Kasumi-1 (cell line): ENCODE measurements around the gene POLR2L.
A peak's percentile ranks its signal among the peaks of the same experiment; 100 is the strongest.

ENCODE experiments used
- DNase-seq, 2 experiments: peaks; one replicate each; lab custom pipeline; 2025; lab: John Stamatoyannopoulos, UW

Gene POLR2L

DNA sequence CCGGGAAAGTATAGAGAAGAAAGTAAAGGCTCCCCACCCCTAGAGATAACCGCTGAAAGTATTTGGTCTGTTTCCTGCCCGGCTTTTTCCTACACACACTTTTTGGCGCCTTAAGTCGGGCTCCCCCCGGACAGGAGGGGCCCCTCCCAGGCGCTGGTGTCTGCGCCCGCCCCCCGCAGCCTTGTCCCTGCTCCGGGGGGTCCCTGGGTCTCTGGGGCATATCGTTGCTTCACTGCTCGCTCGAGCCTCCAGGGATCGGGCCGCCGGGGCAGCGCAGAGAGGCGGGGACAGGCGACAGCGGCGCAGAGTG is 15.5 kb downstream of the POLR2L start:
- peak in 1 of 2 experiments; percentile 28 for DNase-seq

DNA sequence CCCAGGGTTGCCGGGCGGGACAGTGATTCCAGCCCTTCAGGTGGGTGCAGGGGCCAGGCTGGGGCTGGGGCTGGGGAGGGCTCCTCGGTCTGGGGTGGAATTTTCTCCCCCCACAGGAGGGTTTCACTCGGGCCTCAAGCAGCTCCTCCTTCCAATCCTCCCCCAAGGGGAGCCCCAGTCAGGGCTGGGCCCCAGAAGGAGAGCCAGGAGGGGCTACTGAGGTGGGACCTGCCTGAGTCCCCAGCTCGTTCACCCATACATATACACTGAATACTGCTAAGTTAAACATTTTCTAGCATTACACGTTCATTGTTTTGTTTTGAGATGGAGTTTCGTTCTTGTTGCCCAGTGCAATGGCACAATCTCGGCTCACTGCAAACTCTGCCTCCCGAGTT is 16.1 kb downstream of the POLR2L start:
- no peak for DNase-seq

DNA sequence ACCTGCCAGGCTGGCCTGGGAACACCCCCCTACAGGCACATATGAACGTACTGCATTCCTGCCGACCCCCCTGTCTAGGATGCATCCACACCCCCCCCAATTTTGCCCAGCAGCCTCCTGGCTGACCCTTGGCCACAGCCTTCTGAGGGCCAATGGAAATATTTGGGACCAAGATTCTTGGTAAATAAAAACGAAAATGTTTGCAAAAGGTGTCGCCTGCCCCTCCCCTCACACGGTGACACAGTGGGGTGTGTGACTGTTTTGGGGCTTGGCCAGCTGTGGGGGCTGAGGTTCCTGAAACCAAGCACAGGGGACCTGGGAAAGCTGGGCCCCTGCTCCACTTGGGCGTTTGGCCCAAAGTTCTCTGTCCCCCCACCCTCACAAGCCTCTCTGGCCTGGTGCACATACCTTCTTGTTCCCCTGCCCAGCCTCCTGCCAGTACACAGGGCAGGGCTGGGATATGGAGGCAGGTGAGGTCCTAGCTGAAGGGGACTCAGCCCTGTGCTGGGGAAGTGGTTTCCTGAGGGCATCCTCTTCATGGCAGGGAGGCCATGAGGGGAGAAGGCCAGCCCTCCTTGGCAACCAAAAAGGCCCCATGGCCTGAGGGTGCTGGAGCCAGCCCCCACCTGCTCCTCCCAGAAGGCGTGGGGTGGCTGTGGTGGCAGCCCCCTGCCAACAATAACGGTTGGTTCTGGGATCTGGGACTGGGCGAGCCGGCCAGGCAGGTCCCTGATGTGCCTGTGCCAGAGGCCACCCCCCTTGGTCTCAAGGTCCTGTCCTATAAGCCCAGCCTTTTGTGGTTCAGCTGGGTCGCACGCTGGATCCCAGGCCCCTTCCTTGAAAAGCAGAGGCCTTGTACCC is 16.7 kb downstream of the POLR2L start:
- no peak for DNase-seq

DNA sequence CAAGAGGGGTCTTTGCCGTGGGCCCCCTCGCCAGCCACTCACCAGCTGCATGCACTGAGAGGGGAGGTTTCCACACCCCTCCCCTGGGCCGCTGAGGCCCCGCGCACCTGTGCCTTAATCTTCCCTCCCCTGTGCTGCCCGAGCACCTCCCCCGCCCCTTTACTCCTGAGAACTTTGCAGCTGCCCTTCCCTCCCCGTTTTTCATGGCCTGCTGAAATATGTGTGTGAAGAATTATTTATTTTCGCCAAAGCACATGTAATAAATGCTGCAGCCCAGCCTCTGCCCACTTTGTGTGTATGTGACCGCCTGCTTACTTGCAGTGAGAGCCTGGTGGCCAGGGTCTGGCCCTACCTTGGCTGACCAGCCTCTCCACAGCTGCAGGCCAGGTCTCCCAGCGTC is 17.4 kb downstream of the POLR2L start:
- DNase-seq = no peak

DNA sequence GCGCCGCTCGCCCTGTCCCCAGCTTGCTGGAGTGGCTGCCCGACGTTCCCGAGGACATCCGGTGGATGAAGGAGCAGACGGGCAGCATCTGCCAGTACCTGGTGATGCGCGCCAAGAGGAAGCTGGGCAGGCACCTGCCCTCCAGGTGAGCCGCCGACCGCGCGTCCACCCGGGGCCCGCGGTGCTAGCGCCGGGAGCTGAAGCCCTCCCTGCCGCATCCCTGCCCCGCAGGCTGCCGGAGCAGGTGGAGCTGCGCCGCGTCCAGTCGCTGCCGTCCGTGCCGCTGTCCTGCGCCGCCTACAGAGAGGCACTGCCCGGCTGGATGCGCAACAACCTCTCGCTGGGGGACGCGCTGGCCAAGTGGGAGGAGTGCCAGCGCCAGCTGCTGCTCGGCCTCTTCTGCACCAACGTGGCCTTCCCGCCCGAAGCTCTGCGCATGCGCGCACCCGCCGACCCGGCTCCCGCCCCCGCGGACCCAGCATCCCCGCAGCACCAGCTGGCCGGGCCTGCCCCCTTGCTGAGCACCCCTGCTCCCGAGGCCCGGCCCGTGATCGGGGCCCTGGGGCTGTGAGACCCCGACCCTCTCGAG is 17.9 kb downstream of the POLR2L start:
- DNase-seq = no peak

DNA sequence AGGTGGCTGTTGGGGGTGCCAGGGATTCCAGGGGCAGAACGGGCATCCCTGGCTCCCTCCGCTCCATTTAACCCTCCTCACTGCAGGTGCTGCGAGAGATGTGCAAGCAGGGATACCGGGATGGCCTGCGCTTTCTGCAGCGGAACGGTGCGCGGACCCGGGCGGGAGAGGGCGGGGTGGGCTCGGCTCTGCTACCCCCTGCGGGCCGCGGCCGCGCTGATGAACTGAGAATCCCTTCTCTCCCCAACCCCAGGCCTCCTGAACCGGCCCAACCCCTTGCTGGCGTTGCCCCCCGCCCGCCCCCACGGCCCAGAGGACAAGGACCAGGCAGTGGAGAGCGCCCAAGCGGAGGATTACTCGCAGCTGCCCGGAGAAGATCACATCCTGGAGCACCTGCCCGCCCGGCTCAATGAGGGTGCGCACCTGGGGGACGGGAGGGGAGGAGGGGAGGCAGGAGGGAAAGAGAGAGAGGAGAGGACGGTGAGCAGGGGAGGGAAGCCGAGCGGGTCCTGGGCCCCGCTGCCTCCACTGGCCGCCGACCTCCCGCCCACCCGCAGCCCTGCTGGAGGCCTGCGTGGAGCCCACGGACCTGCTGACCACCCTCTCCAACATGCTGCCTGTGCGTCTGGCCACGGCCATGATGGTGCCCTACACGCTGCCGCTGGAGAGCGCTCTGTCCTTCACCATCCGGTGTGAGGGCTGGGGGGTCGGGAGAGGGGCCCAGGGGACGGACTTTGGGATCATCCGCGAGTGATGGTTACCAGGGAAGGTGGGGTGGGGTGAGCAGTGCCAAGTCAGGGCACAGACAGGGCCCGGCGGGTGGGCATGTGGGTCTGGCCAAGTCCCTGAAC is 18.7 kb downstream of the POLR2L start:
- DNase-seq = no peak

DNA sequence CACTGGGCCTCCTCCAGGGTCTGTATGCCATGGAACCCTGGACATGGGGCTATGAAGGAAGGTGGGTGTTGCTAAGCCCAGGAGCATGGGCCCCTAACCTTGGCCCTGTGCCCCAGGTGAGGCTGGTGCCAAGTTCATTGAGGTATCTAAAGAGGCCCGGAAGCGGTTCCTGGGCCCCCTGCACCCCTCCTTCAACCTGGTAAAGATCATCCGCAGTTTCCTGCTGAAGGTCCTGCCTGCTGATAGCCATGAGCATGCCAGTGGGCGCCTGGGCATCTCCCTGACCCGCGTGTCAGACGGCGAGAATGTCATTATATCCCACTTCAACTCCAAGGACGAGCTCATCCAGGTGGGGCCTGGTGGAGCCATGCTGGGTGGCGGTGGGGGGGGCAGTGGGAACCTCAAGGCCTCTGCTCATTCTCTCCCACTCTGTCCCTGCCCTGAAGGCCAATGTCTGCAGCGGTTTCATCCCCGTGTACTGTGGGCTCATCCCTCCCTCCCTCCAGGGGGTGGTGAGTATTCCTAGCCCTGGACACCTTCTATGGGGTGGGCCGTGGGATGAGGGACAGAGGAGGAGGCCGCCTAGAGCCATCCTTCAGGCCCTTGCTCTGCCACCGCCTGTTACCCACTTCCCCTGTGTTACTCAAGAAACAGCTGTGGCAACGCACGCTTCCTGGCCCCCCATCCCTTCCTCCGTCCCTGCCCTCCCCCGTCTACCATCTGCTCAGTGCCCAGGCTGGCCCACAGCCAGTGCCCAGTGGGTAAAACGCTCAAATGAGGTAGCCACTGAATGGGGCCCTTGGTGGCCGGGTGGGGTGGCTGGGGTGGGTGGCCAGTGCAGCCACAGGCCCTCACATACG is 20.6 kb downstream of the POLR2L start:
- peak; percentile 35 to 38 for DNase-seq

DNA sequence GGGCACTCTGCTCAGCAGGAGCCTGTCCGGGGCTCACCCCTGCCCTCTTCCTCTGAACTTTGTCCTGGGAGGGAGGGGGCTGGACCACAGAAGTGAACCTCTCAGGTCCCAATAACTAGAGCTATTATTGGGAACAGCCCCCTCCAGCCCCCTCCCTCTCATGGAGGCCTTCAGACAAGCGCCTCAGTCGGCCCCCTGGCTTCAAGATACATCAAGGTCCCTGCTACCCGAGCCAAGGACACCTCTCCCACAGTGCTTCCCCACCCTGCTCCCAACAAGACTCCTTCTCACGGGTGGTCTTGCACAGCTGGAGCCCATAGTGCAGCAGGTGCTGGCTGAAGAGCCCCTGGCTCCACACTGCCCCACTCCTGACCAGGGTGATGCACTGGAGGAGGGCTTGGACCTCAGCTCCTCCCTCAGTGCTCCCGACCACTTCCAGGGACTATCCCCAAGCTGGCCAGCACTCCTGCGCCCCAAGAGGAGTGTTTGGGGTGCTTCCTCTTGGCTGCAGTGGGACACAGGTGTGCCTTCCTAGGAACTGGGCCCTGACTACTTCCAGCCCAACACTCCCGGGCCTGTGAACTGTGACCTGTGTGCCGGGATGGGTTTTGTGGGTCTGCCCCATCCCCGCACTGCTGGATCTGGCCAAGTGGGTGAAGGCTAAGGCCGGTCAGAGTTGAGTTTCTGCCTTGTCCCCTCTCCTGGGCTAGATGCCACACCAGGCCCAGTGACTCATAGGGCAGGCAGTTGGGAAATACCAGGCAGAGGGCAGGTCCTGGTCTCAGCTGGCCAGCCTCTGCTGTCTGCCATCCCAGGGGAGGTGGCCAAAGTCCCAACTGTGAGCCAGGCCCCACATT is 21.4 kb downstream of the POLR2L start:
- no peak for DNase-seq

DNA sequence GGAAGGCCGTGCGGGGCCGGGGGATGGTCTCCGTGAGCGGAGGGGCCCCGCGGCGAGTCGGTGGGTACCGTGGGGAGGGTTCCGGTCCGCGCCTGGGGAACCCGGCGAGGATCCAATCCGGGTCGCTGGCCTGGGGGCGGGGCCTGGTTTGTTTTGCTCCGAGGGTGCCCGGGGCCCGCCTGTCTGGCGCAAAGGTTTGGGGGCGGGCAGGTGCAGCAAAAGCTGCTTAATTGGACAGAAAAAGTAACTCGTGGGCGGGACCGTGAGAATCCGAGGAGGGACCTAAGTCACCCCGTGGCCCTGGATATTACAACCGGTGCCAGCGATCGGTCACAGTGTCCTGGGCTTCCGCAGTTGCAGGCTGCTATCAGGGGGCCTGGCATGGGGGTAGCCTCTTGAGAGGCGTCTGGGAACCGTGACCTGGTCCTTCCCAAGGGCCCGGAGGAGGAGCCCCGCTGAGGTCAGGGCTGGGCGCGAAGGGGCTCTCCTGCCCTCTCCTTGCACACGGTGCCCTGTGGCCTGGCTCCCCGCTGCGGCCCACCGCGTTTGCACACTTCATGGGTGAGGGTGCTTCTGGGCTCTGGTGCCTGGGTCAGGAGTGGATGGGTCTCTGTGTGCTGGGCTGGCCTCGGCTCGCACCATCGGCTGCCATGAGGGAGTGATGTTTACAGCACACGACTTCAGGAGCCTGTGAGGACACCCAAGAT is 22.2 kb downstream of the POLR2L start:
- DNase-seq = peak; percentile 96

DNA sequence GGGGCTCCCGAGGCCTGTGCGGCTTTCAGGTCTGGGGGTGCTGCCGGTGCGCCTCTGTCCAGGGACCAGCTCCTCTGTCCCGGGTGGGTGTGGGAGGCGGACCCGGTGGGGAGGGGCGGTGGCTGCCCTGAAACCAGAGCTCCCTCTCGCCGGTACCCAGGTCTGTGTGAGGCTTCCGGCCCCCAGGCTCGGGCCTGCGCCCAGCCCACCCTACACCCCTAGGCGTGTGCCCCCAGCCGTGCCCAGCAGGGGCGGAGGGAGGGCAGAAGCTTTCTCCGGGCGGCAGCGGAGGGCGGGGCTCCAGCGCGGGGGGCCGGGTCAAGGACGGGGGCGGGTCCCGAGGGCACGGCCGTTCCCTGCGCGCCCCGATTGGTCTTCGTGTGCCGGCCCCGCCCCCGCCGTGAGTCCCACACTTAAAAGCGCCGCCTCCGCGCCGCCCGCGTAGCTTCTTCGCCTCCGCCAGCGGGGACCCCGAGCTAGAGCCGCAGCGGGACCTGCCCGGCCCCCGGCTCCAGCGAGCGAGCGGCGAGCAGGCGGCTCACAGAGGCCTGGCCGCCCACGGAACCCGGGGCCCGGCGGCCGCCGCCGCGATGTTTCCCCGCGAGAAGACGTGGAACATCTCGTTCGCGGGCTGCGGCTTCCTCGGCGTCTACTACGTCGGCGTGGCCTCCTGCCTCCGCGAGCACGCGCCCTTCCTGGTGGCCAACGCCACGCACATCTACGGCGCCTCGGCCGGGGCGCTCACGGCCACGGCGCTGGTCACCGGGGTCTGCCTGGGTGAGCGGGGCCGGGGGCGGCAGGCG is 23.0 kb downstream of the POLR2L start:
- peak; percentile 94 to 95 for DNase-seq

DNA sequence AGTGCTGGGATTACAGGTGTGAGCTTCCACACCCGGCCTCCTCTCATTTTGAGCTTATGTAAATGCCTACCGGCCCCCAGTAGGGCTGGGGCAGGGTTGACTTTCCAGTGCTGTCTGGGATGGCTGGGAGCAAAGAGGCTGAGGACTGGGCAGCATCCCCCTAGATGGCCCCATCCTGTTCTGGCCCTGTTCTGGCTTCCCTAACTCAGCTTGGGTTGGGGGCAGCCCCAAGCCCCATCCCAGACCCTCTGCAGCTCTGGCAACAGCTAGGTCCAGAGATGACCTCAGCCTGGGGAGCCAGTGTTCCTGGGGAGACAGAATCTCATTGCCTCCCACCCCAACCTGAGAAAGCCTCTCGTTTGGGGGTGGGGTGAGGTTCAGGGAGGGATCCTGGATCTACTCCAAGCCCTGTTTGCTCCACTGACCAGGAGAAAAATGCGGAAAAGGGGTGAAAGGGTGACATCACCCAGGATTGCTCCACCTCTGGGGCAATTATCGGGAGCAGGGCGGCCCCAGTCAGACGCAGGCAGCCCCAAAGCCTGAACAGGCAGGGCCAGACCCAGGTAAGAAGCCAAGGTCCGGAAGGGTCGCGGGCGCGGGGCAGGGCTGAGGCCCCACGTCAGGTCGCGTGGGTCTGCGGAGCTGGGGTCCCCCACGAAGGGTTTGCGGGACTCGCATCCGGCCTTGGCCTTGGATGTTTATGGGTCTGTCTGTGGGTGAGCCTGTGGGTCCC is 23.8 kb downstream of the POLR2L start, which contains the start of gene PNPLA2:
TSS of gene PNPLA2 (plus strand) at position 519 of the 733 bp plus-strand sequence. CDS start 805 bp downstream, outside the sequence.
- DNase-seq = no peak

DNA sequence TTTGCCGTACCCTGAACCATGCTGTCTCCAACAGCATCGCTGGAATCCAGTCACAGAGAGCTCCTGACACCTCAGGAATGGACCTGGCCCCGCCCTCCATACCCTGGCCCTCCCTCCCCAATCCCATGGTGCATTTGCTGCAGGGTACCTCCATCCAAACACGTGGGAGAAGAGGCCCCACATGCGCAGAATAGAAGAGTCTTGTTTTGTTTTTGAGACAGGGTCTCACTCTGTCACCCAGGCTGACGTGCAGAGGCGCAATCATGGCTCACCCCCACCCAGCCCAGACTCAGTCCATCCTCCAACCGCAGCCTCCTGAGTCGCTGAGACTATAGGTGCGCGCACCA is 25.9 kb downstream of the POLR2L start:
- DNase-seq = no peak

DNA sequence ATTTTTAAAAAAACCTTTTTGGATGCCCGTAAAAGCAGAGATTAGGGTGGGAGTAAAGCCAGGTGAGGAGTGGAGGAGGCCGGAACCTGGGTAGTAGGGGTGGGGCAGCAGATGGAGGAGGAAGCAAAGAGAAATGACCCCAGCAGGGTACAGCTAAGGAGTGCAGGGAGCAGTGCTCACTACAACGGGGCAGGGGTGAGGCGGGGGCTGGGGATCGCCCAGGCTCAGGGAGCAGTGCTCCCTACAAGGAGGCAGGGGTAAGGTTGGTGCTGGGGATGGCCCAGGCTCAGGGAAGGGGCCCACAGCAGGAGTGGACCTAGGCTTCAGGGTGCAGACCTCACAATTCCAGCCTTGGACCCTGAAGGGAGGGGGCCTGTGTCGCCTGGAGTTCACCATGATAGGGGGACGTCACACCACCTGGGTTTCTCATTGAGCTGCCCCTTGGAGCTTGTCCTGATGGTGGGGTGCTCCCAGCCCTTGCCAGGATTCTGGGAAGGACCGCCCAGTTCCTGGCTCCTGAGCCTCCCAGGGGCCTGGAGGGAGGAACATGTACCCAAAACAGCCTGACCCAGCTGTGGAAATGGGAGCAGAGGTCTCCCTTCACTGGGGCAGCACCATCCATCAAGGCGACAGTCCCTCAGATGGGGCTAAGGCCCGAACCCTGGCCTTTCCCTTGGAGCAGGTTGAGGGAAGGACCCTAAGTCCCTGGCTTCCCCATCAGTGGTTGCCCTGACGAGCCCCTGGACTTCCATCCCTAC is 26.5 kb downstream of the POLR2L start:
- no peak for DNase-seq

DNA sequence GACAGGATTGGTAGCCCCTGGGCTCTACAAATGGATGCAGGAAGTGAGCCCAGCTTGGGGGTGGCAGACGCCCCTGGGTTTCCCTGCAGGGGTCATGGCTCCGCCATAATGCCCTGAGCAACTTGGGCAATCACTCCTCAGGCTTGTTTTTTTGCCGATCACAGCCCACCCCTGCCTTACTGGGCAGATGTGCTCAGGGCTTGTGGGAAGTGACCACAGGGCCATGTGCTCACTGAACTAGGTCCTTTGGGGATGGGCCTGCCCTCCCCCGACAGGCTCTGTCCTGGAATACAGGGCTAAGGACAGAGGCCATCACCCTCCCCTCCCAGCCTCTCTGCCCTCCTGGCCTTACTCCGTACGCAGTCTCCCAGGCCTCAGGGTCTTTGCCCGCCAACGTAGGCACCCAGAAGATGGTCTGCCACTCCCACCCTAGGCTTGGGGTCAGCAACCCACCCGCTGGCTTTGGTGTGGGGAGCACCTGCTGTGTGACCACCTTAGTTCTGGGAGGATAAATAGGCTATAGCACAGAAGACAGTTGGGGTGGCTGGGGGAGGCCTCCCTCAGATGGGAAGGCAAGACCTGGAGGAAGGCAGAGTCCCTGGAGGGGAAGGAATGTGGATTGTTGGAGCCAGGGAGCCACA is 28.8 kb downstream of the POLR2L start:
- no peak for DNase-seq

DNA sequence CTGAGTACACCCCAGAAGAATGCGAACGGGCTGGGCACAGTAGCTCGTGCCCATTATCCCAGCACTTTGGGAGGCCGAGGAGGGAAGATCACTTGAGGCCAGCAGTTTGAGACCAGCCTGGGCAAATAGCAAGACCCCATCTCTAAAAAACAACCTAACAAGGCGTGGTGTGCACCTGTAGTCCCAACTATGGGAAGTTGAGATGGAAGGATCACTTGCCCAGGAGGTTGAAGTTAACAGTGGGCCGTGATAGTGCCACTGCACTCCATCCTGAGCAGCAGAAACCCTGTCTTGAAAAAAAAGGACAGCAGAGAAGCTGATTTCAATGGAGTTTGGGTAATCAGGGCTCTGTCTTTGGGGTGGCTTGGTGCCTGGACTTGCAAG is 29.3 kb downstream of the POLR2L start:
- no peak for DNase-seq

DNA sequence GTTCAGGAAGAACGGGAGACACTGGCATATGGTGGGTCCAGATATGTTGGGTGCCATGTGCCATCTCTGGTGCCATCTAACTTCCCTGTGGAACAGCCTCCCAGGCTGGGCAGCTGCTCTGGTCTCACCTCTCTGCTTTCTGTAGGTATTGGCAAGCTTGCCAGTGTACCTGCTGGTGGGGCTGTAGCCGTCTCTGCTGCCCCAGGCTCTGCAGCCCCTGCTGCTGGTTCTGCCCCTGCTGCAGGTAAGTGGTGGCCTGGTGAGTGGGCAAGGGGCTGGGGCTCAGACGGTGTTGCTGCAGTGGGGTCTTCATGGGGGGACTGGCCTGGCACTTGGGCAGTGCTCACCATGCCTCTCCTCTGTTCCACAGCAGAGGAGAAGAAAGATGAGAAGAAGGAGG is 29.9 kb downstream of the POLR2L start:
- no peak for DNase-seq

DNA sequence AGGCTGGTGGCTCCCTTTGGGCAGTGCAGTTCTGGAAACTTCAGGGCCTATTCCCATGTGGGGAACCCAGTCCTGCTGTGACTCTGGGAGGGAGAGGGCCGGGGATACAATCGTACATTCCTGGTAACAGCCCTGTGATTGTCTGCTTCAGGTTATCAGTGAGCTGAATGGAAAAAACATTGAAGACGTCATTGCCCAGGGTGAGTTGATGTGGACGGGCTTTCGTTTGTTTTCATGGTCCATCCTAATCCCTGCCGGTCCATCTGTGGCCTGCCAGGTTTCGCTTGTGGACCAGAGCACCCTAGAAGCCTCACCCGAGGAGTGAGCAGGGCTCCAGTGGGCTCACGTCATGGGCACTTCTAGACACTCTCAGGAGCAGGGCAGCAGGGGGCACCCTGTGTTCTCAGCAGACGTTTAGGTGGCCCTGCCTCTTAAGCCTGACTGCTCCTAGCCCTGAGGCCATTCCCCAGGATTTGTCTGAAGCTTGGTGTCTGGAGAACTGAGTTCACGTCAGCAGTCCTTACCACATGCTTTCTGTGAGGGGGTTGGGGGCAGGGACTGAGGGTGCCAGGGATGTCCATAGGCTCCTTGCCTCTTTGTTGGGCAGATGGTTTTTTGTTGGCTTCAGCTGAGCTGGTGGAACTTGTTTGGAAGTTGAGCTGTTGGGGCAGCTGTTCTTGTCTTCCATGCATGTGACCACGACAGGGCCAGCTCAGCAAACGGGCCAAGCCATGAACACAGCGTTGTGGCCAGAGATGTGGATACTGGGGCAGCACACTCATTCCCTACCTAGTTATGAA is 30.7 kb downstream of the POLR2L start:
- peak in 1 of 2 experiments; percentile 34 for DNase-seq
